Measurements from ENCODE around the gene CNGA2.

DNA sequence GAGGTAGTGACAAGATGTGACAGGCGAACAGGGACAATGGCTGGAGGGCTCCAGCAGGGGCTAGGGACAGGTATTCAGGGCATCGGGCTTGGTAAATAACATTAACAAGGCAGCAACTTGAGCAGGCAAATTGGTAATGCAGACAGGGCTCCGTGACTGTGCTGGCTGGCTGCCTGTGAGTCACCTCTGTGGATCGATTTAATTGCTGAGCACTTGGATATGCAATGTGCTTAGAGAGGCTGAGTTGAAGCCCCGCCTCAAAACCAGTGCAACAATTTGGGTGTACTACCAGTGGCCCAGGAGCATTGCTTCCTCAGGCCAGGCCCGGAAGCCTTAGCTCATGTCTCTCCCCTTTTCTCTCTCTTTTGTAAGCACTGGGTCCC, 19.5 kb downstream of the CNGA2 start:
- TF ChIP-seq, protein P1, sequence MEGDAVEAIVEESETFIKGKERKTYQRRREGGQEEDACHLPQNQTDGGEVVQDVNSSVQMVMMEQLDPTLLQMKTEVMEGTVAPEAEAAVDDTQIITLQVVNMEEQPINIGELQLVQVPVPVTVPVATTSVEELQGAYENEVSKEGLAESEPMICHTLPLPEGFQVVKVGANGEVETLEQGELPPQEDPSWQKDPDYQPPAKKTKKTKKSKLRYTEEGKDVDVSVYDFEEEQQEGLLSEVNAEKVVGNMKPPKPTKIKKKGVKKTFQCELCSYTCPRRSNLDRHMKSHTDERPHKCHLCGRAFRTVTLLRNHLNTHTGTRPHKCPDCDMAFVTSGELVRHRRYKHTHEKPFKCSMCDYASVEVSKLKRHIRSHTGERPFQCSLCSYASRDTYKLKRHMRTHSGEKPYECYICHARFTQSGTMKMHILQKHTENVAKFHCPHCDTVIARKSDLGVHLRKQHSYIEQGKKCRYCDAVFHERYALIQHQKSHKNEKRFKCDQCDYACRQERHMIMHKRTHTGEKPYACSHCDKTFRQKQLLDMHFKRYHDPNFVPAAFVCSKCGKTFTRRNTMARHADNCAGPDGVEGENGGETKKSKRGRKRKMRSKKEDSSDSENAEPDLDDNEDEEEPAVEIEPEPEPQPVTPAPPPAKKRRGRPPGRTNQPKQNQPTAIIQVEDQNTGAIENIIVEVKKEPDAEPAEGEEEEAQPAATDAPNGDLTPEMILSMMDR (IDR thresholded peaks at IDR 0.05) = no peak
- TF ChIP-seq EP300 (IDR thresholded peaks at IDR 0.05) = no peak

Data from upper lobe of left lung (tissue), 4 donors.